Activated CD4-positive, alpha-beta T cell treated with anti-CD3 and anti-CD28 coated beads for 48 hours (primary cell): ENCODE measurements around the gene HCFC1R1.

Source experiments
- DNase-seq: peaks from one replicate; pipeline ENCODE4 v3.0.0-alpha.2; 2020

HCFC1R1 gene

DNA sequence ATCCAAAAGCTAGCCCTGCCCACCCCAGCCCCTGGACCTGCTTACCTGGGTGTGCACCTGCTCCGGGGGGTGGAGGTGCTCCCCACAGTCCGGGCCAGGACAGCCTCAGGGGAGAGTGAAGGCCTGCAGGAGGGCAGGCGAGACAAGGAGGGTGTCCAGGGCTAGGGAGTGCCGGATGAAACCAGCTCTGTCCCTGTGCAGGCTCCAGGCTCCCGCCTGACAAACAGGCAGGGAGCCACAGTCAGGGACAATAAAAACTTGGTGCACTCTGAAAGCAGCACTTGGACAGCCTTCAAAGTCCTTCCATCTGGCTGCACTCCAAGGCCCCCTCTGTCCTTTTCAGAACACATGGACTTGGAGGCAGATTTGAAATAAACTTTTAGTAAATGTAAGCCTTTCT, 50.6 kb downstream of the HCFC1R1 start:
- no peak for DNase-seq
